ENCODE results near the gene CS. TPM values are rescaled to one million over a fixed set of nuclear protein-coding genes. Genes with fewer than 3 reads are reported as not detected.

Gene CS
- total and polyA plus RNA-seq, 2 donors (not counting 1 experiment from before 2014, with no cell fraction given): 117 to 170 TPM

DNA sequence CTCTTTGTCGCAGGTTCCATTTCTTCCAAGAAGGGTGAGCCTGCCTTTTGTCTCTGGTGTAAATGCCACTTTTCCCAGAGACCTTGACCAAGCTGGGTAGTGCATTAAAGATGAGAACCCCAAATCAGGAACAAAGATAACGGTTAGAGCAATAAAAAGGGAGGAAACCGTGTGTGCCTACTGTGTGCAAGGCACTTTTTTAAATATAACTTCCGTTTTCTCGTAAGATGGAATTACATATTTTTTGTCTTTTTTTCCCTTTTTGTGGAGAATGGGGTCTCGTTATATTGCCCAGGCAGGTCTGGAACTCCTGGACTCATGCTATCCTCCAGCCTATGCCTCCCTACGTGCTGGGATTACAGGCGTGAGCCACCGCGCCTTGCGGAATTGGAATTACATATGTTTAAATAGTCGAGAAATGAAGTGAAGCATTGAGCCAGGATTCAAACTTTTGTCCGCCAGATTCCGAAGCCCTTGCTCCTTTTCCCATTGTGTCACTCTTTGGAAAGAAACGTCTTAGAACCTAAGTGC, 76.5 kb downstream of the CS start:
- Histone ChIP-seq H3K9ac (ENCODE audit: insufficient read depth, low read length) (peak overlapping the region; percentile 8), H3K27me3 (ENCODE audit: control insufficient read depth, insufficient read depth, low read length) (no peaks in the 10 kb centered on the region), H4K20me1 (ENCODE audit: control insufficient read depth, extremely low read depth, insufficient read depth, low read length) (no peaks in the 10 kb centered on the region), H3K36me3 (ENCODE audit: control insufficient read depth, insufficient read depth, low read length) (peaks cover 3% of the 10 kb centered on the region), H3K27ac (ENCODE audit: insufficient read depth, low read length) (peak overlapping the region; percentile 61), H2AFZ (ENCODE audit: low read length) (peak overlapping the region; percentile 80), H3K79me2 (ENCODE audit: control insufficient read depth, insufficient read depth, low read length) (peaks cover 18% of the 10 kb centered on the region), H3K9me3 (ENCODE audit: control insufficient read depth, insufficient read depth, low read depth, low read length) (no peaks in the 10 kb centered on the region), H3K4me3 (replicated peaks in 1 of 4; ENCODE audit: control extremely low read depth in 1 of 4, insufficient read depth in 1 of 4, low read depth in 3 of 4, low read length in 4 of 4) (peak overlapping the region in 3 of 4 experiments; percentile 14 to 43 (median 35)), H3K4me2 (ENCODE audit: extremely low read depth, insufficient read depth, low read length) (peak overlapping the region; percentile 58), H3K4me1 (ENCODE audit: control insufficient read depth, extremely low read depth, insufficient read depth, low read length) (peaks cover 19% of the 10 kb centered on the region)
- no peak for TF ChIP-seq EZH2 (IDR thresholded peaks at IDR 0.05; ENCODE audit: low read length, missing control alignments)
- no peak for DNase-seq (ENCODE audit: low read depth in 2 of 2)

- H3K9ac ChIP-seq (ENCODE audit: insufficient read depth, low read length): peak overlapping the region; percentile 93
- TF ChIP-seq CTCF (conservative IDR thresholded peaks at IDR 0.05 in 1 of 2, IDR thresholded peaks at IDR 0.05 in 1 of 2; ENCODE audit: low read depth in 1 of 2, low read length in 2 of 2): no peak
- peak overlapping the region; percentile 80 to 87 (median 84) for H3K4me3 ChIP-seq (replicated peaks in 1 of 4; ENCODE audit: control extremely low read depth in 1 of 4, insufficient read depth in 1 of 4, low read depth in 3 of 4, low read length in 4 of 4)
- no peaks in the 10 kb centered on the region for H3K27me3 ChIP-seq (ENCODE audit: control insufficient read depth, insufficient read depth, low read length)
- no peaks in the 10 kb centered on the region for H4K20me1 ChIP-seq (ENCODE audit: control insufficient read depth, extremely low read depth, insufficient read depth, low read length)
- peaks cover 4% of the 10 kb centered on the region for H3K36me3 ChIP-seq (ENCODE audit: control insufficient read depth, insufficient read depth, low read length)
- H3K9me3 ChIP-seq (ENCODE audit: control insufficient read depth, insufficient read depth, low read depth, low read length): no peaks in the 10 kb centered on the region
- peaks cover 19% of the 10 kb centered on the region for H3K4me1 ChIP-seq (ENCODE audit: control insufficient read depth, extremely low read depth, insufficient read depth, low read length)
- H3K79me2 ChIP-seq (ENCODE audit: control insufficient read depth, insufficient read depth, low read length): peaks cover 24% of the 10 kb centered on the region
- H3K27ac ChIP-seq (ENCODE audit: insufficient read depth, low read length): peak overlapping the region; percentile 97
- peak overlapping the region; percentile 29 for H2AFZ ChIP-seq (ENCODE audit: low read length)
- DNase-seq (ENCODE audit: low read depth in 2 of 2): no peak
- H3K4me2 ChIP-seq (ENCODE audit: extremely low read depth, insufficient read depth, low read length): peak overlapping the region; percentile 90
Measured at GRCh38 chr12:56222531-56222895, 77.6 kb downstream of the CS start.

DNA sequence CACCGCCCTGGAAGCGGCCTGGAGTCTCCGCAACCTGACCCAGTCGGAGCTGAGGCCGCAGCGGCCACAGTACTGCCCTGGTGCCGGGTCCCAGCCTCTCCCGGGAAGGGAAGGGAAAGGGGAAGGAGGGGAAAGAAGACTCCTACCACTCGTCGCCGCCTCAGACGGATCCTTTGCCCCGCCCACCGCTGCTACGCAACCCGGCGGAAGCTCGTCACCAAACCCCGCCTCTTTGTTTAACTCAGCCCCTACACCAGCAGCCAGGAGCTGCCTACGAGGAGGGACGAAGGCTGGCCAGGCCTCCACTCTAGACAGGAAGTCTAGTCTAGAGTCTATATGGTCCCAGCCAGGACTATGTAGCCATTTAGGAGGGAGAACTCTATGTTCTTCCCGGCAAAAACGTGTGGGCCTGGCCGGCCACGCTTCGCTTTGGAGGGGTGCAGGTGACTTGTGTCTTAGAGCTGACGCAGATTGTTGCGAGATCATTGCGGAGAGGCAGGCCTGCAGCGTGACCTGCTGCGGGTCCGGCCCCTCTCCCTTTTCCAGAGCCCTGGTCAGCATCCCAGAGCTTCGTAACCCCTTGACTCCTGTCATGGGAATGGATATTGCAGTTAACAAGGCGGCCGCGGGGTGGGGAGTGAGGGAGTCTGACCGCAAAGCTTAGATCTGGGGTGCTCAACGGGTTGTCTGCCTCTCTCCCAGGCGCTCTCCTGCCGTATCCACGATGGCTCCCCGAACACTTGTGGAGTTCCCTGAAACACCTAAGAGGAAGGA, 78.2 kb downstream of the CS start, which contains the start of gene RNF41:
TSS of gene RNF41 (minus strand) at position 166 of the 774 bp plus-strand sequence. CDS start 7,875 bp downstream, outside the sequence.
- H3K27me3 ChIP-seq (ENCODE audit: control insufficient read depth, insufficient read depth, low read length): no peaks in the 10 kb centered on the region
- H3K4me2 ChIP-seq (ENCODE audit: extremely low read depth, insufficient read depth, low read length): peak within 1 kb of the TSS; percentile 98

More for the DNA sequence above, 78.2 kb downstream of the CS start, which contains the start of gene RNF41:
- Histone ChIP-seq H3K9me3 (ENCODE audit: control insufficient read depth, insufficient read depth, low read depth, low read length) (no peaks in the 10 kb centered on the region), H3K4me3 (replicated peaks in 1 of 4; ENCODE audit: control extremely low read depth in 1 of 4, insufficient read depth in 1 of 4, low read depth in 3 of 4, low read length in 4 of 4) (peak within 1 kb of the TSS; percentile 80 to 87 (median 84)), H3K36me3 (ENCODE audit: control insufficient read depth, insufficient read depth, low read length) (peaks cover 5% of the 10 kb centered on the region), H3K79me2 (ENCODE audit: control insufficient read depth, insufficient read depth, low read length) (peaks cover 27% of the 10 kb centered on the region), H3K9ac (ENCODE audit: insufficient read depth, low read length) (peak within 1 kb of the TSS; percentile 93), H2AFZ (ENCODE audit: low read length) (peak within 1 kb of the TSS; percentile 68), H4K20me1 (ENCODE audit: control insufficient read depth, extremely low read depth, insufficient read depth, low read length) (no peaks in the 10 kb centered on the region), H3K4me1 (ENCODE audit: control insufficient read depth, extremely low read depth, insufficient read depth, low read length) (peaks cover 19% of the 10 kb centered on the region), H3K27ac (ENCODE audit: insufficient read depth, low read length) (peak within 1 kb of the TSS; percentile 97)
- DNase-seq (ENCODE audit: low read depth in 2 of 2): peak; percentile 97
- TF ChIP-seq CTCF (conservative IDR thresholded peaks at IDR 0.05 in 1 of 2, IDR thresholded peaks at IDR 0.05 in 1 of 2; ENCODE audit: low read depth in 1 of 2, low read length in 2 of 2) (peak in 1 of 2 donors; percentile 3), EZH2 (IDR thresholded peaks at IDR 0.05; ENCODE audit: low read length, missing control alignments) (no peak)

Other genes with a start within 250 kb of the CS start
- gene ERBB3, start 220.2 kb downstream of the CS start, total RNA-seq: 0.66 and 1.3 TPM in 2 replicates
- gene ERBB3, start 220.2 kb downstream of the CS start, polyA plus RNA-seq: 0.59 and 0.92 TPM in 2 replicates
- gene PA2G4, start 195.8 kb downstream of the CS start, total RNA-seq: 92.2 and 93.5 TPM in 2 replicates
- gene PA2G4, start 195.8 kb downstream of the CS start, polyA plus RNA-seq: 202 and 342 TPM in 2 replicates
- 2,664 and 4,175 TPM in 2 replicates for gene RPL41, start 183.7 kb downstream of the CS start, total RNA-seq
- gene RPL41, start 183.7 kb downstream of the CS start, polyA plus RNA-seq: 6,961 and 9,604 TPM in 2 replicates
- gene ZC3H10, start 182.1 kb downstream of the CS start, total RNA-seq: 5.6 and 7.2 TPM in 2 replicates
- gene ZC3H10, start 182.1 kb downstream of the CS start, polyA plus RNA-seq: 1.8 and 1.9 TPM in 2 replicates
- 261 and 446 TPM in 2 replicates for gene ESYT1, start 172.1 kb downstream of the CS start, total RNA-seq
- gene ESYT1, start 172.1 kb downstream of the CS start, polyA plus RNA-seq: 182 and 260 TPM in 2 replicates
- gene MYL6B, start 147.7 kb downstream of the CS start, total RNA-seq: 71.7 and 98.6 TPM in 2 replicates
- 87.7 and 99.1 TPM in 2 replicates for gene MYL6B, start 147.7 kb downstream of the CS start, polyA plus RNA-seq
- gene MYL6, start 142.0 kb downstream of the CS start, total RNA-seq: 1,163 and 1,517 TPM in 2 replicates
- gene MYL6, start 142.0 kb downstream of the CS start, polyA plus RNA-seq: 6,238 and 7,941 TPM in 2 replicates
- gene SMARCC2, start 110.8 kb downstream of the CS start, total RNA-seq: 55.5 and 70.8 TPM in 2 replicates
- gene SMARCC2, start 110.8 kb downstream of the CS start, polyA plus RNA-seq: 60.2 and 69.6 TPM in 2 replicates
- 120 and 199 TPM in 2 replicates for gene RNF41, start 78.4 kb downstream of the CS start, total RNA-seq
- gene RNF41, start 78.4 kb downstream of the CS start, polyA plus RNA-seq: 88.4 and 99.7 TPM in 2 replicates
- gene NABP2, start 76.0 kb downstream of the CS start, total RNA-seq: 25.9 and 29.2 TPM in 2 replicates
- 39.7 and 65.5 TPM in 2 replicates for gene NABP2, start 76.0 kb downstream of the CS start, polyA plus RNA-seq
- gene SLC39A5, start 70.3 kb downstream of the CS start, total RNA-seq: not detected in 2 replicates
- gene SLC39A5, start 70.3 kb downstream of the CS start, polyA plus RNA-seq: not detected in 2 replicates
- 9.0 and 14.9 TPM in 2 replicates for gene ANKRD52, start 41.9 kb downstream of the CS start, total RNA-seq
- gene ANKRD52, start 41.9 kb downstream of the CS start, polyA plus RNA-seq: 12.2 and 15.8 TPM in 2 replicates
- 6.4 and 9.1 TPM in 2 replicates for gene COQ10A, start 33.4 kb downstream of the CS start, total RNA-seq
- 14.2 and 16.2 TPM in 2 replicates for gene COQ10A, start 33.4 kb downstream of the CS start, polyA plus RNA-seq
- gene CNPY2, start 15.7 kb upstream of the CS start, total RNA-seq: 47.3 and 48.2 TPM in 2 replicates
- gene CNPY2, start 15.7 kb upstream of the CS start, polyA plus RNA-seq: 124 and 142 TPM in 2 replicates
- 18.5 and 25.9 TPM in 2 replicates for gene PAN2, start 33.7 kb upstream of the CS start, total RNA-seq
- gene PAN2, start 33.7 kb upstream of the CS start, polyA plus RNA-seq: 11.4 and 17.3 TPM in 2 replicates
- 0.17 TPM in 1 of 2 replicates, not detected in the other for gene IL23A, start 38.6 kb upstream of the CS start, total RNA-seq
- 0.12 TPM in 1 of 2 replicates, not detected in the other for gene IL23A, start 38.6 kb upstream of the CS start, polyA plus RNA-seq
- 284 and 368 TPM in 2 replicates for gene STAT2, start 59.8 kb upstream of the CS start, total RNA-seq
- gene STAT2, start 59.8 kb upstream of the CS start, polyA plus RNA-seq: 112 and 148 TPM in 2 replicates
- not detected in 2 replicates for gene APOF, start 62.5 kb upstream of the CS start, total RNA-seq
- gene APOF, start 62.5 kb upstream of the CS start, polyA plus RNA-seq: not detected in 2 replicates
- gene TIMELESS, start 149.1 kb upstream of the CS start, total RNA-seq: 3.6 and 5.9 TPM in 2 replicates
- 1.2 and 3.8 TPM in 2 replicates for gene TIMELESS, start 149.1 kb upstream of the CS start, polyA plus RNA-seq
- gene MIP, start 154.3 kb upstream of the CS start, total RNA-seq: not detected in 2 replicates
- gene MIP, start 154.3 kb upstream of the CS start, polyA plus RNA-seq: not detected in 2 replicates
- gene SPRYD4, start 168.2 kb upstream of the CS start, total RNA-seq: 1.0 and 1.7 TPM in 2 replicates
- 2.1 and 3.0 TPM in 2 replicates for gene SPRYD4, start 168.2 kb upstream of the CS start, polyA plus RNA-seq
- gene GLS2, start 187.8 kb upstream of the CS start, total RNA-seq: under 0.01 and 0.17 TPM in 2 replicates
- gene GLS2, start 187.8 kb upstream of the CS start, polyA plus RNA-seq: 0.03 and 0.08 TPM in 2 replicates
- 11.3 and 23.1 TPM in 2 replicates for gene RBMS2, start 221.5 kb upstream of the CS start, total RNA-seq
- 66.9 and 76.2 TPM in 2 replicates for gene RBMS2, start 221.5 kb upstream of the CS start, polyA plus RNA-seq